Measurements from ENCODE around the gene NAA30.

DNA sequence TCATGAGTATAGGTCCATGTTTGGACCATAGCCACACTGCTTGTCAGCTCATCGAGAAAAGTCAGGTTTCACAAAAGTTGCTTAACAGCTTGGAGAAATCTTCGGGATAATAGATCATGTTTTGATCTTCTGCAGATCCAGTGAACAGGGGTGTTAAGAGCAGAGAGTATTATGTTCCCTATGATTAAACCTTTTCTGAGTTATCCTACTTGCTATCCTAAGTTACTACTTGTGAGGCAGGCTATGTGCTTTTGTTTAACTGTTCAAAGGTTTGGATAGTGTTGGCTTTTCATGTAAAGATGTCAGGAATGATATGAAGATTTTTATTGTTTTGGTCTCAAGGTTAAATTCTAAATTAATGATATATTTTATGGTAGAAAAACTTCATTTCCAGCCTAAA, 11.1 kb downstream of the NAA30 start:
- no peak for TF ChIP-seq CTCF (IDR thresholded peaks at IDR 0.05)
- no peak for TF ChIP-seq EP300 (IDR thresholded peaks at IDR 0.05)

All from esophagus muscularis mucosa (tissue), 3 donors.